Activated naive CD8-positive, alpha-beta T cell treated with anti-CD3 and anti-CD28 coated beads for 36 hours (primary cell): ENCODE measurements around the gene CUX1. TPM values are rescaled to one million over a fixed set of nuclear protein-coding genes. Genes with fewer than 3 reads are reported as not detected.
"Not testable (repeated sequence)": the region's sequence is repeated elsewhere in the genome, so short reads cannot be mapped to it uniquely, and the experiment has no call there.

ENCODE experiments used
- DNase-seq: peaks from one replicate; pipeline ENCODE4 v3.0.0; 2021
- H3K27ac Mint-ChIP-seq: one replicate; pipeline ENCODE4 v1.8.0; 2022; ENCODE audit warnings: mild to moderate bottlenecking, moderate library complexity, mixed read lengths
- H3K27me3 Mint-ChIP-seq: one replicate; pipeline ENCODE4 v1.8.0; 2022; ENCODE audit warnings: mild to moderate bottlenecking, mixed read lengths
- H3K36me3 Mint-ChIP-seq: one replicate; pipeline ENCODE4 v1.8.0; 2021; ENCODE audit warnings: mild to moderate bottlenecking, mixed read lengths
- H3K4me1 Mint-ChIP-seq: one replicate; pipeline ENCODE4 v1.8.0; 2021; ENCODE audit warnings: mixed read lengths
- H3K4me3 Mint-ChIP-seq: one replicate; pipeline ENCODE4 v1.8.0; 2022; ENCODE audit warnings: mild to moderate bottlenecking, moderate library complexity, mixed read lengths
- H3K9me3 Mint-ChIP-seq: one replicate; pipeline ENCODE4 v1.8.0; 2022; ENCODE audit warnings: mixed read lengths
- total RNA-seq, 2 experiments: library from RNA; stranded (reverse); gene quantifications; one replicate each; pipeline ENCODE4 v1.2.3, GENCODE V29; 2021

CUX1 gene
- total RNA-seq, 2 experiments from 2014 or later, result 14.2 to 14.5 TPM

DNA sequence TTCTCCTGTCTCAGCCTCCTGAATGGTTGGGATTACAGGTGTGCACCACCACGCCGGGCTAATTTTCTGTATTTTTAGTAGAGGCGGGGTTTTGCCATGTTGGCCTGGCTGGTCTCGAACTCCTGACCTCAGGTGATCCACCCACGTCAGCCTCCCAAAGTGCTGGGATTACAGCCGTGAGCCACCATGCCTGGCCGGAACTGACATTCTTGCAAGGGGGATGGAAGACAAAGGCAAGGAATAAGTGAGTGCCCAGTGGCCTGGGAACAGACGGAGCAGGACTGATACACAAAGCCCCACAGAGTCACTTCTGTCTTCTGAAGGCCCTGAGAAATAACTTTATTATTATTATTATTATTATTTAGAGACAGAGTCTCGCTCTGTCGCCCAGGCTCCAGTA, 14.0 kb downstream of the CUX1 start:
- not testable (repeated sequence) for H3K36me3 Mint-ChIP-seq, H3K4me1 Mint-ChIP-seq, H3K9me3 Mint-ChIP-seq, H3K27ac Mint-ChIP-seq, H3K4me3 Mint-ChIP-seq, H3K27me3 Mint-ChIP-seq, DNase-seq

DNA sequence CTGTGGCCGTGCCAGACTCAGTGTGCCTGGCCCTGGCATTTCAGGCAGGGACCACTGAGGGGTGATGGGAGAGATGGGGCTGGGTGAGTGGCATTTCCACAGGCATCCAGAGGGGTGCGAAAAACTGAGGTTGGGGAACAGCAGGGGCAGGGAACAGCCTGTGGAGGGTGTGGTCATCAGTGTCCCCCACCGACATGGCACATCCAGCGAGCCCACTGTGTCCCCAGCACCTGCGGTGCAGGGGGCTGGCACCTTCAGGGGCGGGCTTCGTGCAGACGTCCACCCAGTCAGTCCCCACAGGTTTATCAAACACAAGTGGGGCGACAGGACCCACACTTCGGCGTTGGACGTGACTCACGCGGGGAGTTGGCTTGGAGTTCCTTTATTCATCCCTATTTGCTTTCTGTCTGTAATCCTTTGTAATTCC, 14.8 kb downstream of the CUX1 start:
- Mint-ChIP-seq H3K4me3 (no peak overlapping the region), H3K36me3 (peaks cover 3% of the 10 kb centered on the region), H3K27me3 (no peaks in the 10 kb centered on the region), H3K9me3 (peaks cover 2% of the 10 kb centered on the region), H3K27ac (no peak overlapping the region), H3K4me1 (peaks cover 6% of the 10 kb centered on the region)
- no peak for DNase-seq

DNA sequence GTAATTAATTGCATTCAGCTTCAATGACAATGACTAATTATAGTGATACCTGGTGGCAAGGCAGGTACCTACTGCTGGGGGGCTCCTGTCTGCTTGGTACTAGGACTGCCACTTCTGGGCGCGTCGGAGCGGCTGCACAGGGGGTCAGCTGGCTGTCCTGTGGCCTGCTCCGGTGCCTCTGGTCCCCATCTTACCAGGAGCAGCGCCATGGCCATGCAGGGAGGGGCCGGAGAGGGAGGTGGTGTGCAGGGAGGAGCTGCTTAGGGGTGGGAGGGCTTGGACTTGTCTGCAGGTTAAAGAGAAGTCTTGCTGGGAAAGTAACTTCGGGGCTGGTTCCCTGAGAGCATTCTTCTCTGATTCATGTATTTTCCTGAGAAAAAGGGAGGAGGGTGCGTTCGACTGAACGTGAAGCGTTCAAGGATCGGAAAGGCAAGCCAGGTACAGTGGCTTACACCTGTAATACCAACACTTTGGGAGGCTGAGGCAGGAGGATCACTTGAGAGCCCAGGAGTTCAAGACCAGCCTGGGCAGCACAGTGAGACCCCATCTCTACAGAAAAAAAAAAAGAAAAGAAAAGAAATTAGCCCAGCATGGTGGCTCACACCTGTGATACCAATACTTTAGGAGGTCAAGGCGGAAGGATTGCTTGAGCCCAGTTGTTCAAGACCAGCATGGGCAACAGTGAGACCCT, 15.4 kb downstream of the CUX1 start:
- peaks cover 6% of the 10 kb centered on the region for H3K4me1 Mint-ChIP-seq
- no peaks in the 10 kb centered on the region for H3K27me3 Mint-ChIP-seq
- H3K9me3 Mint-ChIP-seq, result peaks cover 2% of the 10 kb centered on the region
- H3K27ac Mint-ChIP-seq, result no peak overlapping the region
- no peak for DNase-seq
- H3K36me3 Mint-ChIP-seq, result peaks cover 3% of the 10 kb centered on the region
- H3K4me3 Mint-ChIP-seq, result no peak overlapping the region

DNA sequence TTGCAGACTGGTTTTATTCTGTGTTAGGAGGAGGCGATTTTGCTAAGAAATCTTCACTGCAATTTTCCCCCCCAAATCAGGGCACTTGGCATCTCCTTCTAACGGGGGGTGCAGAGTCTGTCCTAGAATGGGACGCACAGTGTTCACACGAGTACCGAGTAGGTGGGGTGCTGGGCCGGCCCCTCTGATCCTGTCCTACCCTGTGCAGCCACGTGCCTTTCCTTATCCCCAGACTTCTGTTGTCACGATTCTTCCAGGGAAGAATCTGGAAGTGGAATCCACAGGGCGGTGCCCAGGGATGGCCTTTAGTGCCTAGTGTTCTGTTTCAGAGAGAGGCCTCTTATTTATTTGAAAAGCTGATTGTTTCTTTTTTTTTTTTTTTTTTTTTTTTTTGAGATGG, 16.4 kb downstream of the CUX1 start:
- peaks cover 2% of the 10 kb centered on the region for H3K9me3 Mint-ChIP-seq
- no peak for DNase-seq
- H3K4me1 Mint-ChIP-seq, result peaks cover 6% of the 10 kb centered on the region
- no peaks in the 10 kb centered on the region for H3K27me3 Mint-ChIP-seq
- H3K36me3 Mint-ChIP-seq, result peaks cover 3% of the 10 kb centered on the region
- no peak overlapping the region for H3K27ac Mint-ChIP-seq
- no peak overlapping the region for H3K4me3 Mint-ChIP-seq

DNA sequence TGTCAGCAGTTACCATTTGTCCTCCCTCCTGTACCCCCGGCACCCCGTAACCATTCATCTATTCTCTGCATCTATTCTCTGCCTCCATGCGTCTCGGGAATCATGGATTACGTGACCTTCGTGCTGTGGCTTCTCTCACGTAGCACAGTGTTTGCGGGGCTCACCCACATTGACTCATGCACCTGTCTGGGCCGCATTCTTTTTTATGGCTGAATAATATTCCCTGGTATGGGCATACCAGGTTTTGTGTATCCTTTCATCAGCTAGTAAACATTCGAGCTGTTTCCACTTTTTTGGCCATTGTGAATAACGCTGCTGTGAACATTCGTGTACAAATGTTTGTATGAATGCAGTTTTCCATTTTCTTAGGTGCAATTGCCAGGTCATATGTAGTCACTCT, 17.7 kb downstream of the CUX1 start:
- H3K36me3 Mint-ChIP-seq, result peaks cover 3% of the 10 kb centered on the region
- no peak for DNase-seq
- H3K4me3 Mint-ChIP-seq, result no peak overlapping the region
- peaks cover 8% of the 10 kb centered on the region for H3K4me1 Mint-ChIP-seq
- H3K27me3 Mint-ChIP-seq, result no peaks in the 10 kb centered on the region
- peaks cover 2% of the 10 kb centered on the region for H3K9me3 Mint-ChIP-seq
- H3K27ac Mint-ChIP-seq, result no peak overlapping the region

DNA sequence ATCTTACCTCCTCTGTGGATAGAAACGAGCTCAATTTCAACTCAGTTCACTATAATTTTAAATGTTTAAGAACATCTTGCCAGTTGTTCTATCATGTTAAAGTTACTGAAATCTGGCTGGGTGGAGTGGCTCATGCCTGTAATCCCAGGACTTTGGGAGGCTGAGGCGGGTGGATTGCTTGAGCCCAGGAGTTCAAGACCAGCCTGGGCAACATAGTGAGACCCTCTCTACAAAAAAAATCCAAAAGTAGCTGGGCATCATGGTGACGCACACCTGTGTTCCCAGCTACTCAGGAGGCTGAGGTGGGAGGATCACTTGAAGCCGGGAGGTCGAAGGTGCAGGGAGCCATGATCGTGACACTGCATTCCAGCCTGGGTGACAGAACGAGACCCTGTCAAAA, 20.0 kb downstream of the CUX1 start:
- H3K4me3 Mint-ChIP-seq, H3K27ac Mint-ChIP-seq, H3K36me3 Mint-ChIP-seq, DNase-seq, H3K4me1 Mint-ChIP-seq, H3K27me3 Mint-ChIP-seq, H3K9me3 Mint-ChIP-seq: not testable (repeated sequence)

DNA sequence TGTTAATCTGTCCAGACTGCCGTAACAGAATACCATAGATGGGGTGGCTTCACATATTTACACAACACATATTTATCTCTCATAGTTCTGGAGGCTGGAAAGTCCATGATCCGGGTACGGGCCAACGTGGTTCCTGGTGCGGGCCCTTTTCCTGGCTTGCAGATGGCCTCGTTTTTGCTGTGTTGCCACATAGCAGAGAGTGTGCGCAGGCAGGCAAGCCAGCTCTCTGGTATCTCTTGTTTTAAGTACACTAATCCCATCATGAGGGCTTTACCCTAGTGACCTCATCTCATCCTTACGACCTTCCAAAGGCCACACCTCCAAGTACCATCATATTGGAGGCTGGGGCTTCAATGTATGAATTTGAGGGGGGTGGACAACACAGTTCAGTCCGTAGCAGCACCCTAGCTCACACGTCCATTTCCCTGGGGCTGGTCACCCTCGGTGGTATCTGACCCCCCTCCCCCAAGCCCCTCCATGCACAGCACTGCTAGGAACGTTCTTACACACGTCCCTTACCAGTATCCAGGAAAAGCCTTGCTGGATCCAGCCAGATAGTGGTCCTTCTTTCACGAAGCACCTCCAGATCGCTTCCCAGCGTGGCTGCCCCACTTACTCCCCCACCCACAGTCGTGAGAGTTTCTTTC, 21.5 kb downstream of the CUX1 start:
- no peak for DNase-seq
- Mint-ChIP-seq H3K27me3 (no peaks in the 10 kb centered on the region), H3K4me1 (peaks cover 12% of the 10 kb centered on the region), H3K4me3 (no peak overlapping the region), H3K36me3 (peaks cover 3% of the 10 kb centered on the region), H3K9me3 (peaks cover 2% of the 10 kb centered on the region), H3K27ac (no peak overlapping the region)

DNA sequence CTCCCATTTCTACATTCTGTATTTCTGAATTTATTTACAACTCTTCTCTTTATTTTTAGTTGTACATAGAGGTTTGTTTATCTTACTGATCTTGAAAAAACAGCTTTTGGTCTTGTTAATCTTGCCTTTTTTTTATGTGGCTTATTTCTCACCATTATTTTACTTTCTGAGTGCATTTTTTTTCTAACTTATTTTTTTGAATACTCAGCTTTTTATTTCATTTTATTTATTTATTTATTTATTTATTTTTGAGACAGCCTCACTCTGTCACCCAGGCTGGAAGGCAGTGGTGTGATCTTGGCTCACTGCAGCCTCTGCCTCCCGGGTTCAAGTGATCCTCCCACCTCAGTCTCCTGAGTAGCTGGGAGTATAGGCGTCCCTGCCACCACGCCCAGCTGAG, 23.9 kb downstream of the CUX1 start:
- Mint-ChIP-seq H3K36me3 (peaks cover 3% of the 10 kb centered on the region), H3K27me3 (no peaks in the 10 kb centered on the region), H3K27ac (no peak overlapping the region), H3K4me1 (peaks cover 15% of the 10 kb centered on the region), H3K4me3 (no peak overlapping the region), H3K9me3 (no peaks in the 10 kb centered on the region)
- no peak for DNase-seq

DNA sequence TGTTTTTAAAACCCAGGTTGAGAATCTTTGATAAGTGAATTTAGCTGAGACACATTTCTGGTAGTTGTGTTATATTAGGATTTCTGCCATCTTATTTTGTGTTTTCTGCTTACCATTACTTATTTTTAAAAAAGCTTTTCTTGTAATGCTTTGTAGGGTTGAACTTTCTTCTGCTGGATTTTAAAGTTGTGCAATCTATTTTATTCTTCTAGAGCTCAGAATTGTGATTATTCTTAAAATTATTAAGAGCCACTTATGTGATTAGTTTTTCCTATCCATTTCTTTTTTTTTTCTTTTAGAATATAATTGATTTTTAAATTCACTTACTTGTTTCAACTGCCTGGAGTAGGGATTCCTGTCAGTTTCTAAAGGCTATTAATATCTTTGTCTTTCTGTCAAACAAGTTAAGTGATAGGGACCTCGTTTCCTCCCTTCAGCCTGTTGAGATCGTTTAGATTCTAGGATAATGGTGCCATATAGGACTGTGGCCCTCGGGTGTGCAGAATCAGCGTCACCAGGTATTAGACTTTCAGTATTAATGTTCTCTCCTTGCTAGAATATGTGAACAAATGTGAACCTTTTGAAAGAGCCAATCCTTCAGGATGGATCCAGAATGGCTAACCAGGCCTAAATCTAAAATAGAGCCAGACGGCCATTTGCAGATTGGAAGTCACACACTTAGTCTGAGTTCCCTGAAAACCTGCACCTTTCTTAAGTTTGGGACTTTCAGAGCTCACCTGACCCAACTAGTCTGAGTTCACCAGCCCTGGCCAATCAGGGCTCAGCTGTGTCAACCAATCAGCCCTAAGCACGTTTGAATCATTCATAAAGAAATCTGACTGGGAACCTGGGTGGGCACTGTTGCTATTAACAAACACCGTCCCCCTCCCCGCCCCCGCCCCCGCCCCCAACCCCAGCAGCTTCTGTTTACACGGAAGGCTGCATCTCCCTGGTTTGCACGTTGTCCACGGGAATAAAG, 26.2 kb downstream of the CUX1 start:
- no peak overlapping the region for H3K4me3 Mint-ChIP-seq
- no peak for DNase-seq
- H3K27ac Mint-ChIP-seq, result no peak overlapping the region
- peaks cover 3% of the 10 kb centered on the region for H3K9me3 Mint-ChIP-seq
- peaks cover 9% of the 10 kb centered on the region for H3K36me3 Mint-ChIP-seq
- peaks cover 19% of the 10 kb centered on the region for H3K4me1 Mint-ChIP-seq
- no peaks in the 10 kb centered on the region for H3K27me3 Mint-ChIP-seq

DNA sequence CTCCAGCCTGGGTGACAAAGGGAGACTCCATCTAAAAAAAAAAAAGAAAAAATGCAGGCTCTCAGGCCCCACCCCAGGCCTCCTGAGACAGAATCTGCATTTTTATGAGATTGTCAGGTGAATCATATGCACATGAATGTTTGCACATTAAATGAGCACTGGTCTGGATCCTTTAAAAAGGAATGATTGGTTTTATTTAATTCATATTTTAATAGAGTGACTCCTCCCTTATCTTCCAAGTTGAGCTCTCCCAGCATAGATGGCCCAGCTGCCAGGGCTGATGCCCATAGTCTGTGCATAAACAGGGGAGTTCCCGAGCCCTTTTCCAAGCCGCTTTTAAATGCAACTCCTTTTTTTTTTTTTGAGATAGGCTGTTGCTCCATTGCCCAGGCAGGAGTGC, 28.5 kb downstream of the CUX1 start:
- Mint-ChIP-seq H3K9me3 (peaks cover 9% of the 10 kb centered on the region), H3K27me3 (no peaks in the 10 kb centered on the region), H3K27ac (no peak overlapping the region), H3K4me1 (peaks cover 15% of the 10 kb centered on the region), H3K4me3 (no peak overlapping the region), H3K36me3 (peaks cover 14% of the 10 kb centered on the region)
- DNase-seq, result no peak

DNA sequence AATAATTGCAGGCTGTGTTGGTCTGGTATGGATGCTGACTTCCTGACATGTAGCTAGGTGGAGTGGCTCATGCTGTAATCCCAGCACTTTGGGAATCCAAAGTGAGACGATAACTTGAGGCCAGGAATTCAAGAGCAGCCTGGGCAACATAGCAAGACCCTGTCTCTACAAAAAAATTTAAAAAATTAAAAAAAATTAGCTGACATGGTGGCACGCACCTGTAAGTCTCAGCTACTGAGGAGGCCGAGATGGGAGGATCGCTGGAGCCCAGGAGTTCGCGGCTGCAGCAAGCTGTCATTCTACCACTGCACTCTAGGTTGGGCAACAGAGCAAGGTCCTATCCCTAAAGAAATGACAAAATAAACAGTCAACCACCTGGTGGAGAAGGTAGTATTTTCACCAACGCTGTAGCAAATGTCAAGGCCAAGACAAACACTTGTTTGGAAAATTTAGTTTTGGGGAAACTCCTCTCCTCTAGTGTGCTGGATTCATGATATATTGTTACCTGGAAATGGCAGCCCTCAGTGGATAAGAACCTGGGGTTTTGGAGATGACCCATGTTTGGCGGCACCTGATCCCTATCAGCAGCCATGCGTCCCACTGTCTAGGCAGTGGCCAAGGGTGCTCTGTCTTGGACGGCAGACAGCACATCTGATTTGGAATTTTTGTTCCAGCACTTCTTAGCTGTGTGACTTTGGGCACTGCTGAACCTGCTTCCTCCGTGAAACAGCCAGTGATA, 29.5 kb downstream of the CUX1 start:
- H3K4me3 Mint-ChIP-seq, result no peak overlapping the region
- H3K27me3 Mint-ChIP-seq, result no peaks in the 10 kb centered on the region
- peaks cover 9% of the 10 kb centered on the region for H3K9me3 Mint-ChIP-seq
- H3K4me1 Mint-ChIP-seq, result peaks cover 15% of the 10 kb centered on the region
- H3K27ac Mint-ChIP-seq, result no peak overlapping the region
- H3K36me3 Mint-ChIP-seq, result peaks cover 14% of the 10 kb centered on the region
- no peak for DNase-seq

DNA sequence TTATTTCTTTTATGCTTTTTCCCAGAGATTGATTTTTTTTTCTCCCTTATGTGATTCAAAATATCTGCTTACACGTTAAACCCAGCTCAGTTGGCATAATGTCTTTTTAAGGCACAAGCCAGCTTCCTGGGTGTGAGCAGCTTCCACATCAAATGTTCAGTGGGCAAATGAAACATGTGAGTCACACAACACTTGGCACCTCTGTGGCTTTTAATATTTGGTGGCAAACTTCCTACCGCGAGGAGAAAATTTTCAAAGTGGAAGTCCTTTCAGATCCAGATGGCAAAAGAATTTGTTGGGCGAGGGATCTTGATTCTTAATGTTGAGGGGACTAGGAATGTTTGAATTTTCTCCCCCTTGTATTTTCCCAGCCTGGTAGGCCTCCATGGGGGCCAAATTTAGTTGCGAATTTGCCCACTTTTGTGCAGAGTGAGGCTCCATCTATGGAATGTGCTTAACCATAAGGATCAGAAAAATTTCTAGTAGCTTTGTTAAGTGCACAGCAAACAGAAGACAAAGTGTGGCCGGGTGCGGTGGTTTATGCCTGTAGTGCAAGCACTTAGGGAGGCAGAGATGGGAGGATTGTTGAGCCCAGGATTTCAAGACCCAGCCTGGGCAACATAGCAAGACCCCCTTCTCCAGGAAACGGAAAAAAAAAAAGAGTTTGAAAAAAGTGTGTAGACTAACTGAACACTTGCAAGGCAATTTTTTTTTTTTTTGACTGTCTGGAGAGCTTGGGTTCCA, 31.0 kb downstream of the CUX1 start:
- DNase-seq, result no peak
- peaks cover 9% of the 10 kb centered on the region for H3K4me1 Mint-ChIP-seq
- H3K9me3 Mint-ChIP-seq, result peaks cover 9% of the 10 kb centered on the region
- H3K27ac Mint-ChIP-seq, result no peak overlapping the region
- H3K27me3 Mint-ChIP-seq, result no peaks in the 10 kb centered on the region
- peaks cover 15% of the 10 kb centered on the region for H3K36me3 Mint-ChIP-seq
- no peak overlapping the region for H3K4me3 Mint-ChIP-seq

DNA sequence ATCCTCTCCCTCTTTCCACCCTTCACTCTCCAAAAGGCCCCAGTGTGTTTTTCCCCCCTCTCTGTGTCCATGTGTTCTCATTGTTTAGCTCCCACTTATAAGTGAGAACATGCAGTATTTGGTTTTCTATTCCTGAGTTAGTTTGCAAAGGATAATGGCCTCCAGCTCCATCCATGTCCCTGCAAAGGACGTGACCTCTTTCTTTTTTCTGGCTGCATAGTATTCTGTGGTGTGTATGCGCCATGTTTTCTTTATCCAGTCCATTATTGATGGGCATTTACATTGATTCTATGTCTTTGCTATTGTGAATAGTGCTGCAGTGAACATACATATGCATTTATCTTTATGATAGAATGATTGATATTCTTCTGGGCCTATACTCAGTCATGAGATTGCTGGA, 31.9 kb downstream of the CUX1 start:
- peaks cover 15% of the 10 kb centered on the region for H3K36me3 Mint-ChIP-seq
- H3K27me3 Mint-ChIP-seq, H3K9me3 Mint-ChIP-seq, H3K27ac Mint-ChIP-seq, DNase-seq, H3K4me3 Mint-ChIP-seq: not testable (repeated sequence)
- H3K4me1 Mint-ChIP-seq, result peaks cover 12% of the 10 kb centered on the region

DNA sequence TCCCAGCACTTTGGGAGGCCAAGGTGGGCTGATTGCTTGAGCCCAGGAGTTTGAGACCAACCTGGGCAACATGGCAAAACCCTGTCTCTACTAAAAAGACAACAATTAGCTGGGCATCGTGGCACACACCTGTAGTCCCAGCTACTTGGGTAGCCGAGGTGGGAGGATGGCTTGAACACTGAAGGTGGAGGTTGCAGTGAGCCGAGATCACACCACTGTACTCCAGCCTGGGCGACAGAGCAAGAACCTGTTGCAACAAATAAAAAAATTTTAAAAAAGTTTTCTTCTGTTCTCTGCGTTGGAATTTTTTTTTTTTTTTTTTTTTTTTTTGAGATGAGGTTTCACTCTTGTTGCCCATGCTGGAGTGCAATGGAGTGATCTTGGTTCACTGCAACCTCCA, 34.9 kb downstream of the CUX1 start:
- not testable (repeated sequence) for H3K27me3 Mint-ChIP-seq, H3K9me3 Mint-ChIP-seq, DNase-seq, H3K4me3 Mint-ChIP-seq, H3K27ac Mint-ChIP-seq
- Mint-ChIP-seq H3K36me3 (peaks cover 14% of the 10 kb centered on the region), H3K4me1 (peaks cover 24% of the 10 kb centered on the region)
